Brain microvascular endothelial cell (primary cell): ENCODE data around the gene SMIM20.

Experiments
- DNase-seq: peaks from one replicate; pipeline ENCODE4 v3.0.0-alpha.2; 2020
- H3K27ac ChIP-seq: fragments of 250-450 bp; sonication (Bioruptor Pico); 2 replicates; pipeline ENCODE4 v1.5.1; 2020; ENCODE audit warnings: mild to moderate bottlenecking, moderate library complexity
- H3K27me3 ChIP-seq: fragments of 250-450 bp; sonication (Bioruptor Pico); replicated peaks from 2 replicates; pipeline ENCODE4 v1.5.1; 2020; ENCODE audit warnings: mild to moderate bottlenecking
- H3K36me3 ChIP-seq: fragments of 250-450 bp; sonication (Bioruptor Pico); replicated peaks from 2 replicates; pipeline ENCODE4 v1.5.1; 2020; ENCODE audit warnings: mild to moderate bottlenecking
- H3K4me3 ChIP-seq: 2 replicates; pipeline ENCODE4 v1.5.1; 2011; ENCODE audit warnings: low read depth, mild to moderate bottlenecking, control low read depth, low read length, moderate library complexity
- CTCF ChIP-seq: IDR thresholded peaks from 2 replicates; pipeline ENCODE4 v1.5.1; 2011; ENCODE audit warnings: low read depth, mild to moderate bottlenecking, moderate library complexity, low read length, control low read depth, inconsistent platforms; ENCODE audit errors: missing control alignments
- in situ Hi-C: cut with HindIII; loops from 2 replicates; pipeline ENCODE4 v1.10.0; 2017; ENCODE audit warnings: low sequenced_read_pairs, low pct_ligation_motif_present

Gene SMIM20

GRCh38 chr4:25943312-25943711, 29.3 kb downstream of the SMIM20 start:
- Histone ChIP-seq H3K27ac (no peak overlapping the region), H3K36me3 (no peaks in the 10 kb centered on the region), H3K27me3 (no peaks in the 10 kb centered on the region), H3K4me3 (no peak overlapping the region)
- in situ Hi-C loops: no loop called here
- TF ChIP-seq CTCF: no peak
- no peak for DNase-seq

- H3K4me3 ChIP-seq: no peak overlapping the region
- no peak for DNase-seq
- TF ChIP-seq CTCF: no peak
Observed at GRCh38 chr4:25943805-25944204, 29.8 kb downstream of the SMIM20 start.

GRCh38 chr4:25948051-25948450, 34.0 kb downstream of the SMIM20 start:
- no peak for DNase-seq
- no peaks in the 10 kb centered on the region for H3K36me3 ChIP-seq
- H3K27me3 ChIP-seq: no peaks in the 10 kb centered on the region
- in situ Hi-C loops: no loop called here
- no peak for TF ChIP-seq CTCF
- H3K27ac ChIP-seq: no peak overlapping the region
- no peak overlapping the region for H3K4me3 ChIP-seq

More at GRCh38 chr4:25943805-25944204, 29.8 kb downstream of the SMIM20 start:
- Histone ChIP-seq H3K27me3 (no peaks in the 10 kb centered on the region), H3K27ac (no peak overlapping the region), H3K36me3 (no peaks in the 10 kb centered on the region)
- in situ Hi-C loops: no loop called here

GRCh38 chr4:25949173-25949748, 35.2 kb downstream of the SMIM20 start:
- Histone ChIP-seq H3K4me3 (no peak overlapping the region), H3K27ac (no peak overlapping the region), H3K36me3 (no peaks in the 10 kb centered on the region), H3K27me3 (no peaks in the 10 kb centered on the region)
- in situ Hi-C loops: no loop called here
- no peak for DNase-seq
- no peak for TF ChIP-seq CTCF

GRCh38 chr4:25949994-25950393, 36.0 kb downstream of the SMIM20 start:
- in situ Hi-C loops: no loop called here
- Histone ChIP-seq H3K27me3 (no peaks in the 10 kb centered on the region), H3K4me3 (no peak overlapping the region), H3K27ac (no peak overlapping the region), H3K36me3 (no peaks in the 10 kb centered on the region)
- DNase-seq: no peak
- no peak for TF ChIP-seq CTCF

GRCh38 chr4:25950461-25951389, 36.7 kb downstream of the SMIM20 start:
- H3K27ac ChIP-seq: no peak overlapping the region
- H3K27me3 ChIP-seq: no peaks in the 10 kb centered on the region
- TF ChIP-seq CTCF: no peak
- no peak for DNase-seq
- in situ Hi-C loops: no loop called here
- H3K36me3 ChIP-seq: no peaks in the 10 kb centered on the region
- no peak overlapping the region for H3K4me3 ChIP-seq
